ENCODE measurements around the gene PAF1. TPM values are rescaled to one million over a fixed set of nuclear protein-coding genes. Genes with fewer than 3 reads are reported as not detected.

PAF1 gene
- polyA plus RNA-seq, 3 donors, result 22.7 to 37.8 (median 25.2) TPM

DNA sequence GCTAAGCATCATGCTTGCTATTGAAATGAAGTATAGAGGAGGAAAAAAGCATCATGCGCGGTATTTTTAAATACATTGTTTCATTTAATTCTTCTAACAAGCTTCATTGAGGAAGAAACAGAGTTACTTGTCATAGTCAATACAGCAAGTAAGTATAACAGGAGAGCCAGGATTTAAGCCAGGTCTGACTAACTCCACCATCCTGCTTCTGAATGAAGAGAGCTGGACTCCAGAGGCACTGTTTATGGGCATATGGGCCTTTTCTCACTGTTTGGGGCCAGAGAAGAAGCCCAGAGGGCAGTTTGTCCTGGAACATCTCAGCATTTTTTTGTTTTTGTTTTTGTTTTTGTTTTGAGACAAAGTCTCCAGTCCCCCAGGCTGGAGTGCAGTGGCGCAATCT is 40.8 kb downstream of the PAF1 start:
- no peak overlapping the region for H3K27ac ChIP-seq (ENCODE audit: low read depth in 1 of 2, low read length in 2 of 2)
- H3K36me3 ChIP-seq (replicated peaks in 1 of 2; ENCODE audit: control insufficient read depth in 1 of 2, insufficient read depth in 2 of 2, low read length in 2 of 2), result peaks cover 49 to 89% of the 10 kb centered on the region in 2 donors
- Mint-ChIP-seq H3K27ac (no peak overlapping the region), H3K9me3 (peaks cover 0 to 2% (median 0%) of the 10 kb centered on the region in 7 donors), H3K4me1 (peaks cover 18% of the 10 kb centered on the region), H3K27me3 (ENCODE audit: low read depth in 3 of 3) (peaks cover 0 to 1% (median 1%) of the 10 kb centered on the region in 3 donors), H3K4me3 (no peak overlapping the region), H3K36me3 (peaks cover 66 to 76% of the 10 kb centered on the region in 2 donors)
- H3K9me3 ChIP-seq (replicated peaks in 1 of 2; ENCODE audit: control insufficient read depth in 1 of 2, insufficient read depth in 1 of 2, low read length in 2 of 2), result no peaks in the 10 kb centered on the region
- no peak overlapping the region for H3K4me3 ChIP-seq (replicated peaks in 1 of 3; ENCODE audit: low read depth in 2 of 3, low read length in 3 of 3)
- no peaks in the 10 kb centered on the region for H3K27me3 ChIP-seq (ENCODE audit: control insufficient read depth in 2 of 2, insufficient read depth in 2 of 2, low read length in 2 of 2)
- H3K9ac ChIP-seq (ENCODE audit: insufficient read depth, low read length, poor library complexity, severe bottlenecking), result no peak overlapping the region
- H3K79me2 ChIP-seq (ENCODE audit: insufficient read depth, low read length), result peaks cover 45% of the 10 kb centered on the region
- H3K4me1 ChIP-seq (ENCODE audit: control insufficient read depth in 1 of 2, insufficient read depth in 2 of 2, low read length in 2 of 2), result no peaks in the 10 kb centered on the region
- H3K4me2 ChIP-seq (replicated peaks; ENCODE audit: extremely low read depth, low read length, poor library complexity, severe bottlenecking), result no peak overlapping the region
- intact Hi-C loops (cut with micrococcal nuclease), result no loop called here
- TF ChIP-seq, protein P1, sequence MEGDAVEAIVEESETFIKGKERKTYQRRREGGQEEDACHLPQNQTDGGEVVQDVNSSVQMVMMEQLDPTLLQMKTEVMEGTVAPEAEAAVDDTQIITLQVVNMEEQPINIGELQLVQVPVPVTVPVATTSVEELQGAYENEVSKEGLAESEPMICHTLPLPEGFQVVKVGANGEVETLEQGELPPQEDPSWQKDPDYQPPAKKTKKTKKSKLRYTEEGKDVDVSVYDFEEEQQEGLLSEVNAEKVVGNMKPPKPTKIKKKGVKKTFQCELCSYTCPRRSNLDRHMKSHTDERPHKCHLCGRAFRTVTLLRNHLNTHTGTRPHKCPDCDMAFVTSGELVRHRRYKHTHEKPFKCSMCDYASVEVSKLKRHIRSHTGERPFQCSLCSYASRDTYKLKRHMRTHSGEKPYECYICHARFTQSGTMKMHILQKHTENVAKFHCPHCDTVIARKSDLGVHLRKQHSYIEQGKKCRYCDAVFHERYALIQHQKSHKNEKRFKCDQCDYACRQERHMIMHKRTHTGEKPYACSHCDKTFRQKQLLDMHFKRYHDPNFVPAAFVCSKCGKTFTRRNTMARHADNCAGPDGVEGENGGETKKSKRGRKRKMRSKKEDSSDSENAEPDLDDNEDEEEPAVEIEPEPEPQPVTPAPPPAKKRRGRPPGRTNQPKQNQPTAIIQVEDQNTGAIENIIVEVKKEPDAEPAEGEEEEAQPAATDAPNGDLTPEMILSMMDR (IDR thresholded peaks at IDR 0.05), result no peak
- no peak overlapping the region for H2AFZ ChIP-seq (ENCODE audit: insufficient read depth, low read depth, low read length, poor library complexity, severe bottlenecking)
- WGBS (ENCODE audit: insufficient coverage), result no CpG with 5 or more reads among the region's 3 CpGs
- no peak for DNase-seq
- H4K20me1 ChIP-seq (ENCODE audit: insufficient read depth, low read length), result peaks cover 61% of the 10 kb centered on the region

- peaks cover 53% of the 10 kb centered on the region for H3K79me2 ChIP-seq (ENCODE audit: insufficient read depth, low read length)
- 89% methylated on average over 1 of the region's 4 CpGs for WGBS (ENCODE audit: insufficient coverage)
- Mint-ChIP-seq H3K36me3 (peaks cover 65 to 75% of the 10 kb centered on the region in 2 donors), H3K4me3 (no peak overlapping the region), H3K9me3 (peaks cover 0 to 2% (median 0%) of the 10 kb centered on the region in 7 donors), H3K27me3 (ENCODE audit: low read depth in 3 of 3) (peaks cover 0 to 3% (median 1%) of the 10 kb centered on the region in 3 donors), H3K27ac (peak overlapping the region in 2 of 7 donors; percentile 32 to 37), H3K4me1 (peaks cover 25% of the 10 kb centered on the region)
- no peak overlapping the region for H2AFZ ChIP-seq (ENCODE audit: insufficient read depth, low read depth, low read length, poor library complexity, severe bottlenecking)
- TF ChIP-seq, protein P1 (IDR thresholded peaks at IDR 0.05), result no peak
- H3K4me3 ChIP-seq (replicated peaks in 1 of 3; ENCODE audit: low read depth in 2 of 3, low read length in 3 of 3), result no peak overlapping the region
- no peaks in the 10 kb centered on the region for H3K9me3 ChIP-seq (replicated peaks in 1 of 2; ENCODE audit: control insufficient read depth in 1 of 2, insufficient read depth in 1 of 2, low read length in 2 of 2)
- H3K27me3 ChIP-seq (ENCODE audit: control insufficient read depth in 2 of 2, insufficient read depth in 2 of 2, low read length in 2 of 2), result no peaks in the 10 kb centered on the region
- peaks cover 41 to 83% of the 10 kb centered on the region in 2 donors for H3K36me3 ChIP-seq (replicated peaks in 1 of 2; ENCODE audit: control insufficient read depth in 1 of 2, insufficient read depth in 2 of 2, low read length in 2 of 2)
- no peaks in the 10 kb centered on the region for H3K4me1 ChIP-seq (ENCODE audit: control insufficient read depth in 1 of 2, insufficient read depth in 2 of 2, low read length in 2 of 2)
- H3K9ac ChIP-seq (ENCODE audit: insufficient read depth, low read length, poor library complexity, severe bottlenecking), result no peak overlapping the region
- no peak overlapping the region for H3K4me2 ChIP-seq (replicated peaks; ENCODE audit: extremely low read depth, low read length, poor library complexity, severe bottlenecking)
- no peak for DNase-seq
- peaks cover 61% of the 10 kb centered on the region for H4K20me1 ChIP-seq (ENCODE audit: insufficient read depth, low read length)
- intact Hi-C loops (cut with micrococcal nuclease), result loop anchor here (5.0 to 10.0 kb wide), 2 partner anchors 33 to 485 kb away; partner anchors contain the start of gene DYRK1B (in 1 of the 2)
- H3K27ac ChIP-seq (ENCODE audit: low read depth in 1 of 2, low read length in 2 of 2), result no peak overlapping the region
Observed at GRCh38 chr19:39349326-39349725, 41.6 kb downstream of the PAF1 start.
